ENCODE data around the gene SIRT4.
"Not testable (repeated sequence)": the region's sequence is repeated elsewhere in the genome, so short reads cannot be mapped to it uniquely, and the experiment has no call there.

Gene SIRT4

DNA sequence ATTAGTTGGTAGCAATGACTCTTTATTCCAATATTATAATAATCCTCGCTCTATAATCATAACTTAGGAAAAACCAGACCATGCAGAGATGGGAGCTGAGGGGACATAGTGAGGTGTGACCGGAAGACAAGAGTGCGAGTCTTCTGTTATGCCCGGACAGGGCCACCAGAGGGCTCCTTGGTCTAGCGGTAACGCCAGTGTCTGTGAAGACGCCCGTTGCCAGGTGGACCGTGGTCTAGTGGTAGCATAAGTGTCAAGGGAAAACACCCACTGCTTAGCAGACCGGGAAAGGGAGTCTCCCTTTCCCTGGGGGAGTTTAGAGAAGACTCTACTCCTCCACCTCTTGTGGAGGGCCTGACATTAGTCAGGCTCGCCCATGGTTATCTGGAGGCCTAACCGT lies 33.3 kb downstream of the SIRT4 start:
- peak; percentile 4 for DNase-seq (ENCODE audit: low read depth)

DNA sequence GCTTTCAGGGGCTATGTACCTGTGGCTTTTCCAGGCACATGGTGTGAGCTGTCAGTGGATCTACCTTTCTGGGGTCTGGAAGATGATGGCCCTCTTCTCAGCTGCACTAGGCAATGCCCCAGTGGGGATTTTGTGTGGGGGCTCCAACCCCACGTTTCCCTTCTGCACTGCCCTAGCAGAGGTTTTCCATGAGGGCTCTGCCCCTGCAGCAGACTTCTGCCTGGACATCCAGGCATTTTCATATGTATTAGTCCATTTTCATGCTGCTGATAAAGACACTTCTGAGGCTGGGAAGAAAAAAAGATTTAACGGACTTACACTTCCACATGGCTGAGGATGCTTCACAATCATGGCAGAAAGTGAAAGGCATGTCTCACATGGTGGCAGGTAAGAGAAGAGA lies 34.3 kb downstream of the SIRT4 start:
- not testable (repeated sequence) for DNase-seq (ENCODE audit: low read depth)

DNA sequence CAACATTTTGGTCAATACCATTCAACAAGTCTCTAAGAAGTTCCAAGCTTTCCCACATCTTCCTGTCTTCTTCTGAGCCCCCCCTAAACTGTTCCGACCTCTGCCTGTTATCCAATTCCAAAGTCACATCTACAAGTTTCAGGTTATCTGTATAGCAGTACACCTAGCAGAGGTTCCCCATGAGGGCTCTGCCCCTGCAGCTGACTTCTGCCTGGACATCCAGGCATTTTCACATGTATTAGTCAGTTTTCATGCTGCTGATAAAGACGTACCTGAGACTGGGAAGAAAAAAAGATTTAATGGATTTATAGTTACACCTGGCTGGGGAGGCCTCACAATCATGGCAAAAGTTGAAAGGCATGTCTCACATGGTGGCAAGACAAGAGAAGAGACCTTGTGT lies 35.6 kb downstream of the SIRT4 start:
- no peak for DNase-seq (ENCODE audit: low read depth)

DNA sequence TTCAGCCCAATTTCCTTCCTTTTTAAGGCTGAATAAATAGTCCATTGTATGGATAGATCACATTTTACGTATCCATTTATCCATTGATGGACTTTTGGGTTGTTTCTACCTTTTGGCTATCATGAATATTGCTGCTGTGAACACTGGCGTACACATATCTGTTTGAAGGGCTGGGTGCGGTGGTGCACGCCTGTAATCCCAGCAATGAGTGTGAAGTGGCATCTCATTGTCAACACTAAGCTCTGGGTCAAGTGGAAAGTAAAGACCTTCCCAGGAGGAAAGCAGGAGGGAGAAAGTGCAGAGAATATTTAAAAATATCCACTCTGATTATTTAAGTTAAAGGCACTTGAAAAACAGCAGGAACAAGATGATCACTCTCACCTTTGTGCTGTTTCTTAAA lies 37.1 kb downstream of the SIRT4 start:
- no peak for DNase-seq (ENCODE audit: low read depth)

DNA sequence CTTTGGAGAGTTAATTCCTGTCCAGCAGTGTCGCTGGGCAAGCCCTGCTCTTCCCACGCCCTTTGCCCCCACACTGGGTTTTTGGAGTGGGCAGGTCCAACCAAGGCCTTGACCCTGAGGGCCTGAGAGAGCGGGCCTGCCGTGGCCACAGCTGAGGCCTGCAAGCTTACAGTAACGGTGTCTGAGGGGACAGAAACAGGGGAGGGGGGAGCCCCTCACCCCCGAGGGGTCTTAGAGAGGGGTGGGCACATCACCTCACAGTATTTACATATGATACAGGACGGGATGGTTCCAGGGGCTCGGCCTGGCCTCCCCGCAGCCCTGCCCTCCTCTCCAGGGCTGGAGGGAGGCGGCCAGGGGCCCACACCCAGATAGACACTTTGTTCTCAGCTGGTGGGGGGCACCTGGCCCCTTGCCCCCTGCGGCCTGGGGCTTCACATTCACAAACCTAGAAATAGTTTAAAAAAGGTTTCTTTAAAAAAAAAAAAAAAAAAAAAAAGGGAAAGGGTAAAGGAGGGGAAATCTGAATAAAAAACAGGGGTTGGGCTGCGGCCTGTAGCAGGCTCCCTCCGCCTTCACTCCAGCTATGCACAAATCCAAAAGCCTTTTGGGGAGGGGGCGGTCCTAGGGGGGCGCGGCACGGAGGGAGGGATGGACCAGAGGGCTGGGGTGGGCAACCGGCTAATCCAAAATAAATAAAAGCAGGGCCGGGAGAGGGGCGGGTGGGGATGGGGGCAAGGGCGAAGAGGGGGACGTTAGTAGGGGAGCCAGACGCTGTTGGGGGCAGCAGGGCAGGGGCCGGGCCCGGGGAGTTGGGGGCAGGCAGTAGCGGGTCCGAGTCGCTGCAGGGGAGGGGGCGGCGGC lies 40.3 kb downstream of the SIRT4 start:
- DNase-seq (ENCODE audit: low read depth): no peak

DNA sequence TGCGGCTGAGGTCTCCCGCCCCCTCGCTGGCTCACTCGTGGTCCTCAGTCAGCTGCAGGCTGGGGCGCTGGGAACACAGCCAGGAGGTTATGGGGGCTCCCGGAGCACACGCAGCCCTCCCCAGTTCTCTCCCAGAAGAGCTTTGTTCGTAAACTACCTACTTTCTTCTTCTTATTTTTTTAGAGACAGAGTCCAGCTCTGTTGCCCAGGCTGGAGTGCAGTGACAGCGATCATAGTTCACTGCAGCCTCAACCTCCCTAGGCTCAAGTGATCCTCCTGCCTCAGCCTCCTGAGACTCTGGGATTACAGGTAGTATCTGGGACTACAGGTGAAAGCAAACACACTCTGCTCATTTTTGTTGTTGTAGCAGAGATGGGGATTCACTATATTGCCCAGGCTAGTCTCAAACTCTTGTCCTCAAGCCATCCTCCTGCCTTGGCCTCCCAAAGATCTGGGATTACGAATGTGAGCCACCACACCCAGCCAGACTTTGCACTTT lies 41.0 kb downstream of the SIRT4 start:
- DNase-seq (ENCODE audit: low read depth): no peak

DNA sequence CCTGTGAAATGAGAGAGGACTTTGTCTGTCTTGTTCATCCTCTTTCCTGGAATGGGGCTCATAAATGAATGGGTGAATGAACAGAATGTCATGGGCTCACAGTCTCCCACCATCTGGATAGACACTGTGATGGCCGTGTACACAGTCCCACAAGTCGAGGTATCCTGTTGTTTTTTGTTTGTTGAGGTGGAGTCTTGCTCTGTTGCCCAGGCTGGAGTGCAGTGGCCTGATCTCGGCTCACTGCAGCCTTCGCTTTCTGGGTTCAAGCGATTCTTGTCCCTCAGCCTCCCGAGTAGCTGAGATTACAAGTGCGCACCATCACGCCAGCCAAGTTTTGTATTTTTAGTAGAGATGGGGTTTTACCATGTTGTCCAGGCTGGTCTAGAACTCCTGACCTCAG lies 41.6 kb downstream of the SIRT4 start:
- no peak for DNase-seq (ENCODE audit: low read depth)

DNA sequence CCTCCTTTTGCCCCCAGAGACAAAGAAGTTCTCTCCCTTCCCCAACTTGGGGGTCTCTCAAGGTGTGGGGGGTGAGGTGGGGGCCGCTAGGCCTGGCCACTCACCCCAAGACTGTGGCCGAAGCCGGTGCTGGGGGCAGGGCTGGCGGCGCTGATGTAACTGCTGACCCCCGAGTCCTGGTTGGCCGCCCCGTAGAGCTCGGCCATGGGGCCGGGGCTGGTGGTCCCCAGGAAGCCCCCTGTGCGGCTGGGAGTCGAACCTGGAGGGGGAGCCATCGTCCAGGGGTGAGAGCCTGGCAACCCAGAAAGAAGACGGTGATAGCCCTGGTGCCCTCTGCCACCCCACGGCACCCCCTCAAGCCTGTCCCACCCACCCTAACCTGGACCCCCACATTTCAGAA lies 43.9 kb downstream of the SIRT4 start:
- no peak for DNase-seq (ENCODE audit: low read depth)

DNA sequence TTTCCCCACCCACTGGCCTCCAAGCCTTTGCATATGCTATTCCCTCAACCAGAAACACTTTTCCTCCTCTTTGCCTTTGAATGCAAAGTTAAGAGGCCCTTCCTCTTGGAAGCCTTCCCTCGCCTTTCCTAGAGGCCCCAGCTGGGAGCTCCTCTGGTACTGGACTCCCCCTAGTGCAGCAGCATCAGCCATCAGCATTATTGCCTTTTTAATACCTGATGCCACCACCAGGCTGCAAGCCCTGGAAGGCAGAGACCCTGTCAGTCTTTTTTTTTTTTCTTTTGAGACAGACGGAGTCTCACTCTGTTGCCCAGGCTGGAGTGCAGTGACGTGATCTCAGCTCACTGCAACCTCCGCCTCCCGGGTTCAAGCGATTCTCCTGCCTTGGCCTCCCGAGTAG lies 44.6 kb downstream of the SIRT4 start:
- no peak for DNase-seq (ENCODE audit: low read depth)

DNA sequence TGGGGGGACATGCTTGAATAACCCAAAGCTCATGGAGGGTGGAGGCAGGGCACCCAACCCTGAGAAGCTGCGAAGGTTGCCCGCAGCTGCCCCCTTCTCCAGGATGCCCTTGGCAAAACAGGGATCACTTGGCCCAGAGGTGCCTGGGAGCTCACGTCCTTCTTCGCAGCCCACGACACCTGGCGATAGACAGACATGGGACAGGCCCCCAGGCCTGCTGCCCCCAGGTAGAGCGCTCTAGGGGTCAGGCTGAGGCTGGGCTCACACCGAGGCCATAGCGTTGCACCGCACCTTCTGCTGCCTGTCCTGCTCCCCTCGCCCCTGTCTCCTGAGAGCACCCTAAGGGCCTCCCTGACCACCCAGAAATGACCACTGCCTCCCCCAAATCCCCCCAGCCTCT lies 45.6 kb downstream of the SIRT4 start:
- no peak for DNase-seq (ENCODE audit: low read depth)

DNA sequence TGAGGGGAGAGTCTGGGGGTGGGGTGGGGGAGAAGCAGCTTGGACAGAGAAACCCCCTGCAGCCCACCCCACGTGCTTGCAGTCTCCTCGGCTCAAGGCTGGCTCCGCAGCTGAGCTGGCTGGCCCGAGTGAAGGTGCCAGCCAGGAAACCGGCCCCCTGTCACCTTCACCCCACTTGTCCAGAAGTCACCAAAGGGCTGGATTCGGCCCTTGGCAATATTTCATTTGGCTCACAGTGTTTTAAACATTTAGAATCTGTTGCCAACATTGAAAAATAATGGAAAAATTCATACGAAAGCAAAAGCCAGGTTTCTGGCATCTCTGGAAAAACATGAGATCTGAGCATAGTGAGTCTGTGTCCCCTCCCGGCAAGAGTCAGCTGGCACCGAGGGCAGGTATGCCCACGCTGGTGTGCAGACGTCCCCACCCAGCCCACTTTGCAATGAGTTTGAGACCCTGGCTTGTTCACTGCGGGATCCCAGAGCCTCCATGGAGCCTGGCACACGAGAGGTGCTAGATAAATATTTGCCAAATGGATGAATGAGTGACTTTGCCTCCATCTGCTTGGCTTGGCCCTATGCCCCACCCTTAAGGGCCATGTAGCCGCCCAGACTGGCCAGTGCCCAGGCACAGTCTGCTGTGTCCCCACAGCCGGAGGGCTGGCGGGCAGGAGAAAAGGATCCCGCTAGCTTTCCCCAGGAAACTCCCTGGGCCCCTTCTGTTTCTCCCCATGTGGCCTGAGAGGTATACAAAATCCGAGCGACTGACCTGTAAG lies 48.6 kb downstream of the SIRT4 start:
- no peak for DNase-seq (ENCODE audit: low read depth)

DNA sequence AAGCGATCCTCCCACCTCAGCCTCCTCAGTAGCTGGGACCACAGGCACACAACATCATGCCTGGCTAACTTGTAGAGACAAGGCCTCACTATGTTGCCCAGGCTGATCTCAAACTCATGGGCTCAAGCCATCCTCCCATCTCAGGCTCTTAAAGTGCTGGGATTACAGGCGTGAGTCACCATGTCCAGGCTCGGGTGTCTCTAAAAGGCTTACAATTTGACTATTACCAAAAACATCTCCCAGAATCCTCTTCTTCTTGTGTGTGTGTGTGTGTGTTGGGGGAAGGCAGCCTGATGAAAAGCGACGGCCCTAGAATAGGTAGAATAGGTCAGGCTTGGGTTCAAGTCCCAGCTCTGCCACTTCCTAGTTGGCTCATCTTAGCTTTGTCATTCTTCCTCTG lies 50.0 kb downstream of the SIRT4 start:
- peak; percentile 48 for DNase-seq (ENCODE audit: low read depth)

DNA sequence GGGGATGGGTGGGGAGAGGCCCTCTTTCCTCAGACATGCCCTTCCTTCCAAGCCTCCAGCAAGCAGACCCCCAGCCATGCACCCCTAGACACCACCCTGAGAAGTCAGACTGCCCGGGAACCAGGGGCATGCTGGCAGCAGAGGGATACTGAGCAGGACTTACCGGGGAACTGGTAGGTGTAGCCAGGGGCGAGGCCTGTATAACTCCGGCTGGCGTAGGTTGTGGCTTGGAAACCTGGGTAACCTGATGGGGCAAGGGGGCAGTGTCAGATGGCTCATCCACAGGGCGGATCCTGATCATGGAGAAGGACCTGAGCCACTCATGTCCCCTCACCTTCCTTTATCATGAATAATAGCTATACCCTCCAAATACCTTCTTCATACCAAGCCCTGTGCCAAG lies 51.0 kb downstream of the SIRT4 start:
- DNase-seq (ENCODE audit: low read depth): no peak

DNA sequence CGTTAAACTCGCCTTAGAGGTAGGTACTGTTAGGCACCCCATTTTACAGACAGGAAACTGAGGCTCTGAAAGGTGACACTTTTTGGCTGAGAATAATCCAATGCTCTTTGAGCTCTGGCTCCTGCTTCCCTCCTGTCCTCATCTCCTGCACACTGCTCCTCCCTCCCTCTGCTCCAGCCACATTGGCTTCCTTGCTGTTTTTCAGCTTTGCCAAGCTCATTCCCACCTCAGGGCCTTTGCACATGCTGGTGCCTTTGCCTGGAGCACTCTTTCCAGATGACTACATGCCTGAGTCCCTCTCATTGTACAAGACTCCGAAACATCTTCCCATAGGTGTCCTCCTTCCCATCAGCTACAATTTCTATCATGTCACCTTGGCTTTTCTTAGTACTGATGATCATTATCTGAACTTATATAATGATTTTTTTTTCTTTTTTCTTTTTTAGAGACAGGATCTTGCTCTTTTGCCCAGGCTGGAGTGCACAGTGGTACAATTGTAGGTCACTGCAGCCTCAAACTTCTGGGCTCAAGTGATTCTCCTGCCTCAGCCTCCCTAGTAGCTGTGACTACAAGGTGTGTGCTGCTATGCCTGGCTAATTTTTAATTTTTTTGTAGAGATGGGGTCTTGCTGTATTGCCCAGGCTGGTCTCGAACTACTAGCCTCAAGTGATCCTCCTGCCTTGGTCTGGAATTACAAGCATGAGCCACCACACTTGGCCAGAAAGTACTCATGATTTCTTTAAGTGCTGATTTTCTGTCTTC lies 51.6 kb downstream of the SIRT4 start:
- no peak for DNase-seq (ENCODE audit: low read depth)

DNA sequence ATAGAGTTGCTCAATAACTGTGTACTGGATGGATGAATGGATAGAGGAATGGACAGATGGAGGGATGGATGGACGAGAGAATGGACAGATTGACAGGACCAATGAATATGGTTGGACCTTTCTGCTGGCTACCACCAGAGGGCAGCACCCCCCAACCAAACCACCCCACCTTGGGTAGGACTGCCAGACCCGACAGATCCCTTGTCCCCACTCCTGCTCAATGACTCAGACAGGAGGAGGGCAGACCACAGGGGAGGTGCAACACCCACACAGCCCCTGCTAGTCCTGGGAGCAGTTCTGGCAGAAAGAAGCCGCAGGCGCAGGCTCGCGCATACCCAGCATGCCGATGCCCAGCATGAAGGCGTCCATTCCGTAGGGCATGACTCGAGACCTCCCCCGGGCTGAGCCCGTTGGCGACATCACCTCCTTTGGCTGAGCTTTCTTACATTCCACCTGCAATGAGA lies 54.5 kb downstream of the SIRT4 start:
- peak; percentile 45 for DNase-seq (ENCODE audit: low read depth)

DNA sequence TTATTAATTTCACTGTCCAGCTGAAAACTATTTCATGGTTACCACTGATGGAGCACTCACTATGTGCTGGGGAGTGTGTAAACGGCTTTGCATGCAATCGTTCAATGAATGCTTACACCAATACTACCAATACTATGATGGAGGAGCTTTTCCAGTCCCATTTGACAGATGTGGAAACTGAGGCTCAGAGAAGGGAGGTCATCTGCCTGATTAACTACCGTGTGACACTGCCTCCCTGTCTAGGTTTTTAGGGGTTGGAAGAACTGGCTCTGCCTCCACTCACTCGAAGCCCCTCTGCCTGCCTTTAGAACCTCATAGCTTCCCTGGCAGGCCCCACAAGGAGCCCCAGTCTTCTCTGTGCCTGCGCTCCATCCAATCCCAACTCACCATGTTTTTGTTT lies 55.0 kb downstream of the SIRT4 start:
- DNase-seq (ENCODE audit: low read depth): no peak

DNA sequence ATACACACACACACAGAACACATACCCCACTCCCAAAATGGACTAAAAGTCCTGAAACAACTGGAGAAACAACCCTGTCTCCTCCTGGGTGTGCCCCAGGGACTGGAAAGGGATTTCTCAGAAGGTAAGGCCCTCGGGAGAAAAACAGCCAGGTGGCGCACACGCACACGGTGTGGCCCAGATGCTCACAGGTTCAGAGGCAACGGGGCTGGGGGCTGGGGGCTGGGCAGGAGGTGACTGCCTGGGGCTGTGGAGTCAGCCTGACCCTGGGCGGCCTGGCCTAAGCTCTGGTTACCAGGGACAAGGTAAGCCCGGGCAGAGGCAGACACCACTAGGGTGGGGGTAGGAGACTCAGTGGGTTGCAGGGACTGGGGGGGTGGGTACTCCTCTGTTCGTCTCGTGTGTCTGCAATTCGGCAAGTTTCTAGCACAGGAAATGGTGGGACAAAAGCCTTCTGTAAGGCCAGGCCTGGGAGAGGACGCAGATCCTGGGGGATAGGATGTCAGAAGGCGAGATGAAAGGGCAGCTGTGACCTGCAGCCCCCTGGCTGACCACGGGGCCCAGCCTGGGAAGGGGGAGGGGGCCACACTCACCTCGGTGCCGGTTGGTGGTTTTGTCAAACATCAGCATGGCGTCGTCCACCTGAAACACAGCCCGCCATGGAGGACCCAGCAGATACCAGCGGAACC lies 56.4 kb downstream of the SIRT4 start:
- no peak for DNase-seq (ENCODE audit: low read depth)

DNA sequence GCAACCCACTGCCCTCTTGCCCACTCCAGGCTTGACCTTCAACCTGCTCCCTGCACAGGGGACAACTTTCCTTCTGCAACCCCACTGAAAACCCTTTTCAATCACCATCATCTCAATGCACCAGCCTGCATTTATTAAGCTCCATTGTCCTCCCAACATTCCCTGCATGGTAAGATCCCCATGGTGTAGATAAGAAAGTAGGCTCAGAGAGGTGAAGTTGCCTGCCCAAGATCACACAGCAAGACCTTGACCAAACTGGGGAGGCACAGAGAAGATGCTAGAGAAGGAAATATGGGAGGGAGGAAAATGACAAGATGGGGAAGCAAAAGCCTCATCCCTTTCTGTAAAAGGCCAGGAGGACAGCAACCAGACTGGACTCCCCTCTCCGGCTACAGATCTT lies 57.0 kb downstream of the SIRT4 start:
- DNase-seq (ENCODE audit: low read depth): no peak

DNA sequence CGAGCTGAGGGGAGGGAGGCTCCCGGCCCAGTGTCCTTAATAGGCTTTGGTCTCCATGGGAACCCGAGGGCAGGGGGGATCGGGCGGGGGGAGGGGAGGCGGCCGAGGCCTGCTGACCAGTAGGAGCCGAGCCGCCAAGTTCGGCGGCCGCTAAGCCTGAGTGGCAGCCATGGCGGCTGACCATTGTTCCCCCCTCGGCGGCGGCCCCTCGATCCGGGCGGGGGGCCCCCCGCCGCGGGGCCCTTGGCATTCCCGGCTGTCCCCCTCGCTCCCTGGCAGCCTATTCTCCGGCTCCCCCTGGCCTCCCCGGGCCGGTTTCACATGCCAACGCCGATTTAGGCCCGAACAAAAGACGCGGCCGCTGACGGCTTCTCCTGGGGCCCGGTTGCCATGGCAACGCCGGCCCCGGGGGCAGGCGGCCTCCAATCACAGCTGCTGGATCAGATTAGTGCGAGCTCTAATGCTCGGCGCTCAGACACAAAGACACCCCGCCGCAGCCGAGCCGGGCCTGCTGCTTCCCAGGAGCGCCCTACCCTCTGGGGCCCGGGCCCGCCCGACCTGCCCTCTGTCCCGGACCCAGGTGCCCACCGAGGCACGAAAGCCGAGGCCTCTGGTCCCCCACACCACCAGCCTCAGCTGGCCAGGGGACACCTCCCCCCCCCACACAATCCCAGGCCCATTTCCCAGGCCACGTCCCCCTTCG lies 59.5 kb downstream of the SIRT4 start:
- peak; percentile 37 for DNase-seq (ENCODE audit: low read depth)
